GM12873 (cell line): ENCODE results near the gene GALNTL6.

Source experiments
- CTCF ChIP-seq: IDR thresholded peaks from 2 replicates; pipeline ENCODE4 v1.5.1; 2012; ENCODE audit warnings: low read depth, mild to moderate bottlenecking, moderate library complexity, low read length, control low read depth; ENCODE audit not compliant: insufficient read depth; ENCODE audit errors: missing control alignments

The GALNTL6 gene

GRCh38 chr4:172791841-172792240, 978.6 kb downstream of the GALNTL6 start:
- no peak for TF ChIP-seq CTCF

- TF ChIP-seq CTCF, result no peak
Observed at GRCh38 chr4:172793565-172794306, 980.5 kb downstream of the GALNTL6 start.

- no peak for TF ChIP-seq CTCF
Observed at GRCh38 chr4:172794307-172794703, 981.1 kb downstream of the GALNTL6 start.

GRCh38 chr4:172802032-172802431, 988.8 kb downstream of the GALNTL6 start:
- no peak for TF ChIP-seq CTCF

- no peak for TF ChIP-seq CTCF
Observed at GRCh38 chr4:172806841-172807240, 993.6 kb downstream of the GALNTL6 start.

GRCh38 chr4:172808196-172808595, 995.0 kb downstream of the GALNTL6 start:
- TF ChIP-seq CTCF, result no peak

GRCh38 chr4:172809319-172809718, 996.1 kb downstream of the GALNTL6 start:
- no peak for TF ChIP-seq CTCF
